ENCODE measurements around the gene C11orf21. TPM values are rescaled to one million over a fixed set of nuclear protein-coding genes. Genes with fewer than 3 reads are reported as not detected.

The C11orf21 gene
- polyA plus RNA-seq, 1 donor (not counting 4 experiments of a cell fraction or from before 2014, with no cell fraction given) = not detected

DNA sequence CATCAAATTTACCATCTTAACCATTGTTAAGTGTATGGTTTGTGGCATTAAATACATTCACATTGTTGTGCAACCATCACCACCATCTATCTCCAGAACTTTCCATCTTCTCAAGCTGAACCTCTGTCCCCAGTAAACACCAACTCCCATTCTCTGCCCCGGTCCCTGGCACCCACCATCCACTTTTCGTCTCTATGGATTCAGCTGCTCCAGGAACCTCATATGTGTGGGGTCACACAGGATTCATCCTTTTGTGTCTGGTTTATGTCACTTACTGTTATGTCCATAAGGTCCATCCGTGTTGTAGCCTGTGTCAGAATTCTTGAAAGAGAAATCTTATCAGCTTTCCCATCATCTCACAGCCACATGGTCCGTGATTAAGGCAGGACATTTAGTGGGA is 16.4 kb upstream of the C11orf21 start:
- Histone ChIP-seq H3K9me1 (ENCODE audit: control insufficient read depth, extremely low read depth, insufficient read depth, low read length) (no peaks in the 10 kb centered on the region), H4K20me1 (ENCODE audit: control insufficient read depth, extremely low read depth, insufficient read depth, low read length) (no peaks in the 10 kb centered on the region), H3K79me2 (ENCODE audit: control insufficient read depth, insufficient read depth, low read length) (no peaks in the 10 kb centered on the region), H3K4me3 (ENCODE audit: control insufficient read depth in 2 of 3, extremely low read depth in 1 of 3, insufficient read depth in 2 of 3, low read depth in 1 of 3, low read length in 3 of 3) (no peak overlapping the region), H3K4me1 (ENCODE audit: control insufficient read depth, extremely low read depth, insufficient read depth, low read length) (no peaks in the 10 kb centered on the region), H3K9ac (ENCODE audit: control insufficient read depth, extremely low read depth, insufficient read depth, low read length) (no peak overlapping the region), H3K4me2 (ENCODE audit: control insufficient read depth, extremely low read depth, insufficient read depth, low read depth, low read length) (no peak overlapping the region), H3K9me3 (ENCODE audit: control insufficient read depth, low read depth, low read length) (no peaks in the 10 kb centered on the region), H2AFZ (ENCODE audit: control insufficient read depth, low read length) (no peak overlapping the region), H3K27me3 (ENCODE audit: control insufficient read depth, extremely low read depth, insufficient read depth, low read length) (no peaks in the 10 kb centered on the region), H3K27ac (ENCODE audit: control insufficient read depth, insufficient read depth, low read length) (no peak overlapping the region), H3K36me3 (ENCODE audit: control insufficient read depth in 2 of 2, extremely low read depth in 1 of 2, insufficient read depth in 2 of 2, low read length in 2 of 2) (no peaks in the 10 kb centered on the region)
- FAIRE-seq = no peak
- DNase-seq (ENCODE audit: low read depth, low spot score) = no peak
- dilution Hi-C loops (cut with MboI; ENCODE audit: extremely low pct_ligation_motif_present, low sequenced_read_pairs) = no loop called here
- TF ChIP-seq, protein P1, sequence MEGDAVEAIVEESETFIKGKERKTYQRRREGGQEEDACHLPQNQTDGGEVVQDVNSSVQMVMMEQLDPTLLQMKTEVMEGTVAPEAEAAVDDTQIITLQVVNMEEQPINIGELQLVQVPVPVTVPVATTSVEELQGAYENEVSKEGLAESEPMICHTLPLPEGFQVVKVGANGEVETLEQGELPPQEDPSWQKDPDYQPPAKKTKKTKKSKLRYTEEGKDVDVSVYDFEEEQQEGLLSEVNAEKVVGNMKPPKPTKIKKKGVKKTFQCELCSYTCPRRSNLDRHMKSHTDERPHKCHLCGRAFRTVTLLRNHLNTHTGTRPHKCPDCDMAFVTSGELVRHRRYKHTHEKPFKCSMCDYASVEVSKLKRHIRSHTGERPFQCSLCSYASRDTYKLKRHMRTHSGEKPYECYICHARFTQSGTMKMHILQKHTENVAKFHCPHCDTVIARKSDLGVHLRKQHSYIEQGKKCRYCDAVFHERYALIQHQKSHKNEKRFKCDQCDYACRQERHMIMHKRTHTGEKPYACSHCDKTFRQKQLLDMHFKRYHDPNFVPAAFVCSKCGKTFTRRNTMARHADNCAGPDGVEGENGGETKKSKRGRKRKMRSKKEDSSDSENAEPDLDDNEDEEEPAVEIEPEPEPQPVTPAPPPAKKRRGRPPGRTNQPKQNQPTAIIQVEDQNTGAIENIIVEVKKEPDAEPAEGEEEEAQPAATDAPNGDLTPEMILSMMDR (optimal IDR thresholded peaks at IDR 0.05 in 1 of 3, IDR thresholded peaks at IDR 0.05 in 1 of 3, conservative IDR thresholded peaks at IDR 0.05 in 1 of 3; ENCODE audit: extremely low read depth in 1 of 3, insufficient read depth in 2 of 3, low read length in 3 of 3) = no peak
- TF ChIP-seq EZH2 (IDR thresholded peaks at IDR 0.05; ENCODE audit: low read length) = no peak

DNA sequence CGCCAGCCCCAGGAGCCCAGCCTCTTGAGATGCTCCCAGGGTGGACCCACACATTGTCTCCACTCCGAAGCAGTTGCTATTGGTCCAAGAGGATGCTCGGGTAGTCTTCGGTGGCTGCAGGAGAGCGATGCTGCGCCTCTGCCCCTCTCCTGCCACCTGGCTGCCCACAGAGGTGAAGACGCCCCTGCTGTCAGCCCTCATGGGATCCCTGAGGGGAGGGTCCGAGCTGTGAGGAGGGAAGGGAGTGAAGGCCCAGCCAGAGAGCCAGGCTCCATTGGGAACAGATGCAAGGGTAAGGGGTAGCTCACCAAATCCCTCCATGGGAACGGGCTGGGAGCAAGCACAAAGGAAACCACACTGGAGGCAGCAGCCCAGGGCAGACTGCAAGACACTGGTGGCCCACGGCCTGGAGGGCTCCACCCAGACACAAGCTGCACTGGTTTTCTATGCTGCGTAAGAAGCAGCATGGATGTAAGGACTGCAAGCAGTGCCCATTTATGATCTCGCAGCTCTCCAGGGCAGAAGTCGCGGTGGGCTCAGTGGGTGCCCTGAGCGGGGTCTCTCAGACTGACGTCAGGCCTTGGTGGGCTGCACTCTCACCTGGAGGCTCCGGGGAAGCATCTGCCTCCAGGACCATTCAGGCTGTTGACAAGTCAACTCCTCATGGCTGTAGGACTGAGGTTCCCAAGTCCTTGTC is 15.8 kb upstream of the C11orf21 start:
- Histone ChIP-seq H3K9ac (ENCODE audit: control insufficient read depth, extremely low read depth, insufficient read depth, low read length) (no peak overlapping the region), H3K9me3 (ENCODE audit: control insufficient read depth, low read depth, low read length) (no peaks in the 10 kb centered on the region), H3K36me3 (ENCODE audit: control insufficient read depth in 2 of 2, extremely low read depth in 1 of 2, insufficient read depth in 2 of 2, low read length in 2 of 2) (no peaks in the 10 kb centered on the region), H3K27me3 (ENCODE audit: control insufficient read depth, extremely low read depth, insufficient read depth, low read length) (no peaks in the 10 kb centered on the region), H3K4me2 (ENCODE audit: control insufficient read depth, extremely low read depth, insufficient read depth, low read depth, low read length) (no peak overlapping the region), H3K9me1 (ENCODE audit: control insufficient read depth, extremely low read depth, insufficient read depth, low read length) (no peaks in the 10 kb centered on the region), H3K27ac (ENCODE audit: control insufficient read depth, insufficient read depth, low read length) (no peak overlapping the region), H3K79me2 (ENCODE audit: control insufficient read depth, insufficient read depth, low read length) (no peaks in the 10 kb centered on the region), H3K4me3 (ENCODE audit: control insufficient read depth in 2 of 3, extremely low read depth in 1 of 3, insufficient read depth in 2 of 3, low read depth in 1 of 3, low read length in 3 of 3) (no peak overlapping the region), H4K20me1 (ENCODE audit: control insufficient read depth, extremely low read depth, insufficient read depth, low read length) (no peaks in the 10 kb centered on the region), H2AFZ (ENCODE audit: control insufficient read depth, low read length) (no peak overlapping the region), H3K4me1 (ENCODE audit: control insufficient read depth, extremely low read depth, insufficient read depth, low read length) (no peaks in the 10 kb centered on the region)
- FAIRE-seq (no peak), DNase-seq (ENCODE audit: low read depth, low spot score) (no peak)
- dilution Hi-C loops (cut with MboI; ENCODE audit: extremely low pct_ligation_motif_present, low sequenced_read_pairs) = no loop called here
- TF ChIP-seq, protein P1 (optimal IDR thresholded peaks at IDR 0.05 in 1 of 3, IDR thresholded peaks at IDR 0.05 in 1 of 3, conservative IDR thresholded peaks at IDR 0.05 in 1 of 3; ENCODE audit: extremely low read depth in 1 of 3, insufficient read depth in 2 of 3, low read length in 3 of 3) = no peak
- TF ChIP-seq EZH2 (IDR thresholded peaks at IDR 0.05; ENCODE audit: low read length) = no peak
